Neural crest cell (in vitro differentiated cells): ENCODE results near the gene ZNF416. TPM values are rescaled to one million over a fixed set of nuclear protein-coding genes. Genes with fewer than 3 reads are reported as not detected.

Experiments
- DNase-seq: peaks from one replicate; pipeline ENCODE4 v3.0.0; 2021; ENCODE audit warnings: low read depth, mixed read lengths, low spot score
- H3K27ac Mint-ChIP-seq: one replicate; pipeline ENCODE4 v1.8.0; 2021; ENCODE audit warnings: mild to moderate bottlenecking, mixed read lengths; ENCODE audit not compliant: unreplicated experiment
- H3K27me3 Mint-ChIP-seq: 2 replicates; pipeline ENCODE4 v1.8.0; 2021; ENCODE audit warnings: low read depth, mild to moderate bottlenecking, mixed read lengths
- H3K36me3 Mint-ChIP-seq: 2 replicates; pipeline ENCODE4 v1.8.0; 2021; ENCODE audit warnings: low read depth, mild to moderate bottlenecking, mixed read lengths
- H3K4me1 Mint-ChIP-seq: 2 replicates; pipeline ENCODE4 v1.8.0; 2021; ENCODE audit warnings: mixed read lengths
- H3K4me3 Mint-ChIP-seq: one replicate; pipeline ENCODE4 v1.8.0; 2021; ENCODE audit warnings: mild to moderate bottlenecking, mixed read lengths
- H3K9me3 Mint-ChIP-seq: 2 replicates; pipeline ENCODE4 v1.8.0; 2021; ENCODE audit warnings: mixed read lengths
- total RNA-seq: library from RNA; stranded (reverse); gene quantifications from 2 replicates; pipeline ENCODE4 v1.2.1, GENCODE V29; 2021
- TF ChIP-seq, protein P1 (sequence below): fragments of 200-600 bp; sonication (generic); conservative IDR thresholded peaks from 2 replicates; pipeline ENCODE4 v1.5.0; 2021; ENCODE audit warnings: antibody characterized with exemption, mild to moderate bottlenecking

The ZNF416 gene
- total RNA-seq, 1 donor from 2014 or later = 10.1 TPM

DNA sequence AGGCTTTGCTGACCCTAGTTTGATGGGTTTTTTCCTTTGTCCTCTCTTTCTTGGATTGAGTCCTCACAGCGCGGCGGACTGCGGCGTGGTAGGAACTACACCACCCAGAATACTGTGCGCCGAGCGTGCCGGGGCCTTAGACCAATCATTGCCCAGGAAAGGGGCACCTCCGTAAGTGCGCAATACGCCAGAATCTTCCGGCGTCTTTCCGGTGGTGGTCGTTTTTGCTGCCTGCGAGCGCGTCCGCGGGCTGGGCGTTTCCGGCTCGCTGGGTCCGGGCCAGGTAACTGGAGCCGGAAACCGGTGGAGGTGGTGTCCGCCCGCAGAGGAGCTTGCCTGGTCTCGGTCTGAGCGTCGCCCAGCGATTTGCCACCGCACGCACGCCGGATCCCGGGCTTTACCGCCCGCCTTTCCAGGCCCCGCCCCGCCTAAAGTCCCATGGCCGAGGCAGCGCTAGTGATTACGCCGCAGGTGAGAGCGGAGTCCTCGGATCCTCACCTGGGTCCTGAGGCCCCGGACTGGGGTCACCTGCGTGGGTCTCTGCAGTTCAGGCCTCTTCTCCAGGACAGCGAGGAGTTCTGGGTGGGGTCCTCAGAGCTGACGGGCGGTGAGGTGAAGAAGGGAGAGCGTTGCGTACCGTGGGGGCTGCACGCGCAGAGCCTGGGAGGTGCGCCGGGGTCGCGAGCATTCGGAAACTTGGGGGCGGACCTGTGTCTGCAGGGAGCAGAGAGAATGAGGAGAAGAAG lies 51.4 kb downstream of the ZNF416 start, which contains the start of gene ZNF549:
Gene ZNF549, plus strand, starts transcription at position 221 of the 746 bp plus-strand sequence. Its CDS starts 218 bp downstream, at position 439.
- H3K27ac Mint-ChIP-seq = peak within 1 kb of the TSS; percentile 51

More for the DNA sequence above, 51.4 kb downstream of the ZNF416 start, which contains the start of gene ZNF549:
- peaks cover 21% of the 10 kb centered on the region for H3K9me3 Mint-ChIP-seq
- DNase-seq = peak; percentile 74
- H3K4me1 Mint-ChIP-seq = peaks cover 19% of the 10 kb centered on the region
- H3K4me3 Mint-ChIP-seq = peak within 1 kb of the TSS; percentile 94
- TF ChIP-seq, protein P1, sequence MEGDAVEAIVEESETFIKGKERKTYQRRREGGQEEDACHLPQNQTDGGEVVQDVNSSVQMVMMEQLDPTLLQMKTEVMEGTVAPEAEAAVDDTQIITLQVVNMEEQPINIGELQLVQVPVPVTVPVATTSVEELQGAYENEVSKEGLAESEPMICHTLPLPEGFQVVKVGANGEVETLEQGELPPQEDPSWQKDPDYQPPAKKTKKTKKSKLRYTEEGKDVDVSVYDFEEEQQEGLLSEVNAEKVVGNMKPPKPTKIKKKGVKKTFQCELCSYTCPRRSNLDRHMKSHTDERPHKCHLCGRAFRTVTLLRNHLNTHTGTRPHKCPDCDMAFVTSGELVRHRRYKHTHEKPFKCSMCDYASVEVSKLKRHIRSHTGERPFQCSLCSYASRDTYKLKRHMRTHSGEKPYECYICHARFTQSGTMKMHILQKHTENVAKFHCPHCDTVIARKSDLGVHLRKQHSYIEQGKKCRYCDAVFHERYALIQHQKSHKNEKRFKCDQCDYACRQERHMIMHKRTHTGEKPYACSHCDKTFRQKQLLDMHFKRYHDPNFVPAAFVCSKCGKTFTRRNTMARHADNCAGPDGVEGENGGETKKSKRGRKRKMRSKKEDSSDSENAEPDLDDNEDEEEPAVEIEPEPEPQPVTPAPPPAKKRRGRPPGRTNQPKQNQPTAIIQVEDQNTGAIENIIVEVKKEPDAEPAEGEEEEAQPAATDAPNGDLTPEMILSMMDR = no peak
- H3K27me3 Mint-ChIP-seq = peaks cover 3% of the 10 kb centered on the region
- H3K36me3 Mint-ChIP-seq = peaks cover 38% of the 10 kb centered on the region

Other genes starting within 250 kb of the ZNF416 start
- gene ZNF304, start 227.6 kb downstream of the ZNF416 start, total RNA-seq = 10.9 and 11.3 TPM in 2 replicates
- 10.3 and 13.3 TPM in 2 replicates for gene TRAPPC2B, start 215.4 kb downstream of the ZNF416 start, total RNA-seq
- gene ZNF547, start 215.4 kb downstream of the ZNF416 start, total RNA-seq = 5.2 and 8.7 TPM in 2 replicates
- gene ZNF548, start 189.1 kb downstream of the ZNF416 start, total RNA-seq = 22.1 and 22.4 TPM in 2 replicates
- 9.2 and 11.3 TPM in 2 replicates for gene ZNF17, start 167.8 kb downstream of the ZNF416 start, total RNA-seq
- gene ZNF749, start 143.6 kb downstream of the ZNF416 start, total RNA-seq = 26.1 and 26.3 TPM in 2 replicates
- gene VN1R1, start 121.8 kb downstream of the ZNF416 start, total RNA-seq = 0.72 and 0.82 TPM in 2 replicates
- 14.6 and 14.9 TPM in 2 replicates for gene ZNF772, start 101.3 kb downstream of the ZNF416 start, total RNA-seq
- 17.0 and 17.2 TPM in 2 replicates for gene ZNF419, start 91.2 kb downstream of the ZNF416 start, total RNA-seq
- 8.9 and 11.3 TPM in 2 replicates for gene ZNF773, start 79.0 kb downstream of the ZNF416 start, total RNA-seq
- gene ZNF549, start 51.6 kb downstream of the ZNF416 start, total RNA-seq = 10.3 and 10.6 TPM in 2 replicates
- gene ZNF550, start 19.0 kb downstream of the ZNF416 start, total RNA-seq = 10.4 and 13.1 TPM in 2 replicates
- 27.6 and 29.1 TPM in 2 replicates for gene ZIK1, start 5.2 kb upstream of the ZNF416 start, total RNA-seq
- gene ZNF530, start 21.0 kb upstream of the ZNF416 start, total RNA-seq = 8.5 and 8.7 TPM in 2 replicates
- gene ZNF134, start 35.3 kb upstream of the ZNF416 start, total RNA-seq = 31.7 and 32.1 TPM in 2 replicates
- 22.9 and 23.4 TPM in 2 replicates for gene ZNF211, start 54.3 kb upstream of the ZNF416 start, total RNA-seq
- not detected in 2 replicates for gene ZSCAN4, start 90.0 kb upstream of the ZNF416 start, total RNA-seq
- gene ZNF551, start 103.1 kb upstream of the ZNF416 start, total RNA-seq = 19.1 and 20.5 TPM in 2 replicates
- gene ZNF154, start 130.3 kb upstream of the ZNF416 start, total RNA-seq = 25.6 and 26.2 TPM in 2 replicates
- 11.9 and 13.5 TPM in 2 replicates for gene ZNF671, start 148.7 kb upstream of the ZNF416 start, total RNA-seq
- 25.6 and 25.9 TPM in 2 replicates for gene ZNF776, start 167.9 kb upstream of the ZNF416 start, total RNA-seq
- gene ZNF586, start 190.8 kb upstream of the ZNF416 start, total RNA-seq = 19.6 and 20.1 TPM in 2 replicates
- gene ZNF552, start 236.0 kb upstream of the ZNF416 start, total RNA-seq = 7.3 and 8.8 TPM in 2 replicates